Measurements from ENCODE around the gene DOP1A. TPM values are rescaled to one million over a fixed set of nuclear protein-coding genes. Genes with fewer than 3 reads are reported as not detected.

DOP1A gene
- total RNA-seq, 1 donor from 2014 or later, result 61.9 TPM

DNA sequence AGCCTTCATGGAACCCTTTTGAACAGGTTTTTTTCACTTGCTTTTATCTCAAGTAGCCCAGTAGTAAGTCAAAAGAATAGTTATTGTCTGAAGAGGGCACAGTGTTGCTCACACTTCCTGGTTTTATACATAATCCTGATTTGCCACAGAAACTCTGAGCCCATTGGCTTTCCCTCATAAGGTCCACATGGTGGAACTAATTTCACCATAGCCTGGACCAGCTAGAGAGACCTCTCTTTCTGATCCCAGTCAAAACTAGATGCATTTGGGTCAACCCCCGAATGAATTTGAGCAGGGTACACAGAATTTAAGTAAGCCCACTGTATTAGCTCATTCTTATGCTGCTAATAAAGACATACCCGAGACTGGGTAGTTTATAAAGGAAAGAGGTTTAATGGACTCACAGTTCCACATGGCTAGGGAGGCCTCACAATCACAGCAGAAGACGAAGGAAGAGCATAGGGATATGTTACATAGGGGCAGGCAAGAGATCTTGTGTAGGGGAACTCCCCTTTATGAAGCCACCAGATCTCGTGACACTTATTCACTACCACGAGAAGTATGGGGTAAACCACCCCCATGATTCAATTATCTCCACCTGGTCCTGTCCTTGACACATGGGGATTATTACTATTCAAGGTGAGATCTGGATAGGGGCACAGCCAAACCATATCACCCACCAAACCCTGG, 131.8 kb downstream of the DOP1A start:
- Histone ChIP-seq H3K4me1 (peaks cover 5% of the 10 kb centered on the region), H4K20me1 (ENCODE audit: low read depth) (peaks cover 6% of the 10 kb centered on the region), H3K79me2 (ENCODE audit: low read depth) (peaks cover 8% of the 10 kb centered on the region), H3K27ac (no peak overlapping the region), H3K9ac (no peak overlapping the region), H3K9me3 (ENCODE audit: low read depth) (no peaks in the 10 kb centered on the region), H3F3A (ENCODE audit: low read depth) (no peaks in the 10 kb centered on the region), H2AFZ (replicated peaks) (no peak overlapping the region), H3K27me3 (no peaks in the 10 kb centered on the region), H3K36me3 (peaks cover 4% of the 10 kb centered on the region), H3K4me2 (no peak overlapping the region), H3K4me3 (no peak overlapping the region)
- Mint-ChIP-seq H3K27ac (no peak overlapping the region), H3K4me3 (no peak overlapping the region), H3K27me3 (ENCODE audit: insufficient read depth, low read depth) (no peaks in the 10 kb centered on the region), H3K36me3 (peaks cover 5% of the 10 kb centered on the region), H3K4me1 (peaks cover 8% of the 10 kb centered on the region), H3K9me3 (no peaks in the 10 kb centered on the region)
- TF ChIP-seq EZH2phosphoT487 (IDR thresholded peaks at IDR 0.05), result no peak
- TF ChIP-seq, protein P1, sequence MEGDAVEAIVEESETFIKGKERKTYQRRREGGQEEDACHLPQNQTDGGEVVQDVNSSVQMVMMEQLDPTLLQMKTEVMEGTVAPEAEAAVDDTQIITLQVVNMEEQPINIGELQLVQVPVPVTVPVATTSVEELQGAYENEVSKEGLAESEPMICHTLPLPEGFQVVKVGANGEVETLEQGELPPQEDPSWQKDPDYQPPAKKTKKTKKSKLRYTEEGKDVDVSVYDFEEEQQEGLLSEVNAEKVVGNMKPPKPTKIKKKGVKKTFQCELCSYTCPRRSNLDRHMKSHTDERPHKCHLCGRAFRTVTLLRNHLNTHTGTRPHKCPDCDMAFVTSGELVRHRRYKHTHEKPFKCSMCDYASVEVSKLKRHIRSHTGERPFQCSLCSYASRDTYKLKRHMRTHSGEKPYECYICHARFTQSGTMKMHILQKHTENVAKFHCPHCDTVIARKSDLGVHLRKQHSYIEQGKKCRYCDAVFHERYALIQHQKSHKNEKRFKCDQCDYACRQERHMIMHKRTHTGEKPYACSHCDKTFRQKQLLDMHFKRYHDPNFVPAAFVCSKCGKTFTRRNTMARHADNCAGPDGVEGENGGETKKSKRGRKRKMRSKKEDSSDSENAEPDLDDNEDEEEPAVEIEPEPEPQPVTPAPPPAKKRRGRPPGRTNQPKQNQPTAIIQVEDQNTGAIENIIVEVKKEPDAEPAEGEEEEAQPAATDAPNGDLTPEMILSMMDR (IDR thresholded peaks at IDR 0.05), result no peak
- TF ChIP-seq EZH2 (IDR thresholded peaks at IDR 0.05), result no peak
- no peak for DNase-seq (ENCODE audit: low spot score)

DNA sequence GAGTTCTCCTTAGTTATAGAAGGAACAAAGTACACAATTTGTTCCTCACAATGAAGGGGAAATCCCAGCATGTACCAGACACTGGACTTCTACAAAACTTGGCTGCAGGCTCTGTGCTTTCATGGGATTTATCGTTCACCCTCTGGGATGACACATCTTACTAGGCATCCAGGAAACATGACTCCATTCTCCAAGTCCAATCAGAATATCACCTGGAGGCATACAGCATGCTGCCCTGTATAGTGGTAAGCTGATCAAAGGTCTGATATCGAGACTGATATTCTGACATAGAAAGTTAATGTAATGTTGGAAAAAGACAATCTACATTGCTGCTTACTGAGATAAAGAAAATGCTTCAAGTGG, 132.4 kb downstream of the DOP1A start:
- Histone ChIP-seq H3K9me3 (ENCODE audit: low read depth) (no peaks in the 10 kb centered on the region), H2AFZ (replicated peaks) (no peak overlapping the region), H3K27me3 (no peaks in the 10 kb centered on the region), H3K36me3 (peaks cover 4% of the 10 kb centered on the region), H3K4me3 (no peak overlapping the region), H3K27ac (no peak overlapping the region), H4K20me1 (ENCODE audit: low read depth) (peaks cover 4% of the 10 kb centered on the region), H3K79me2 (ENCODE audit: low read depth) (peaks cover 3% of the 10 kb centered on the region), H3K4me1 (no peaks in the 10 kb centered on the region), H3K4me2 (no peak overlapping the region), H3K9ac (no peak overlapping the region), H3F3A (ENCODE audit: low read depth) (no peaks in the 10 kb centered on the region)
- peaks cover 5% of the 10 kb centered on the region for H3K36me3 Mint-ChIP-seq
- H3K4me3 Mint-ChIP-seq, result no peak overlapping the region
- no peak for DNase-seq (ENCODE audit: low spot score)
- no peaks in the 10 kb centered on the region for H3K27me3 Mint-ChIP-seq (ENCODE audit: insufficient read depth, low read depth)
- H3K9me3 Mint-ChIP-seq, result no peaks in the 10 kb centered on the region
- TF ChIP-seq, protein P1 (IDR thresholded peaks at IDR 0.05), result no peak
- TF ChIP-seq EZH2 (IDR thresholded peaks at IDR 0.05), result no peak
- no peak for TF ChIP-seq EZH2phosphoT487 (IDR thresholded peaks at IDR 0.05)
- no peak overlapping the region for H3K27ac Mint-ChIP-seq
- H3K4me1 Mint-ChIP-seq, result peaks cover 3% of the 10 kb centered on the region

DNA sequence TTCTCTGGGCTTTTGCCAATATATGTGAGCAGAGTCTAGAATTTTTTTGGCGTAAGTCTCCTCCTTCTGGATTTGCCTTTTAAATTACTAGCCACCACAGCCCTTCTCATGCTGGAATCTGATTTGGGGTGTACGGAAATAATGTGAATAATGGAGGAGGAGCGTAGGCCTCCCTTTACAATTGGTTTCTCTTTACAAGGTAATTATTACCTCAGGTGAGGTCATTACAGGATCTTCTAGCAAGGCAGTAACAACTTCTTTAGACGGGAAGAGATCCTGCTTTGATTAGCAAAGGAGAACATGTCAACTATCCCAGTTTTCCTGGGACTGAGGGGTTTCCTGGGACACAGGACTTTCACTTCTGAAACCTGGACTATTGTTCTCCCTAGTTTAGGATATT, 134.6 kb downstream of the DOP1A start:
- Histone ChIP-seq H3K27me3 (no peaks in the 10 kb centered on the region), H3K9me3 (ENCODE audit: low read depth) (no peaks in the 10 kb centered on the region), H3K79me2 (ENCODE audit: low read depth) (no peaks in the 10 kb centered on the region), H3F3A (ENCODE audit: low read depth) (no peaks in the 10 kb centered on the region), H3K27ac (no peak overlapping the region), H3K4me1 (no peaks in the 10 kb centered on the region), H3K4me3 (no peak overlapping the region), H3K9ac (no peak overlapping the region), H3K4me2 (no peak overlapping the region), H2AFZ (replicated peaks) (no peak overlapping the region), H3K36me3 (no peaks in the 10 kb centered on the region), H4K20me1 (ENCODE audit: low read depth) (no peaks in the 10 kb centered on the region)
- H3K4me3 Mint-ChIP-seq, result no peak overlapping the region
- H3K9me3 Mint-ChIP-seq, result no peaks in the 10 kb centered on the region
- no peak for DNase-seq (ENCODE audit: low spot score)
- H3K27me3 Mint-ChIP-seq (ENCODE audit: insufficient read depth, low read depth), result no peaks in the 10 kb centered on the region
- H3K36me3 Mint-ChIP-seq, result no peaks in the 10 kb centered on the region
- no peak overlapping the region for H3K27ac Mint-ChIP-seq
- no peaks in the 10 kb centered on the region for H3K4me1 Mint-ChIP-seq
- TF ChIP-seq, protein P1 (IDR thresholded peaks at IDR 0.05), result no peak
- TF ChIP-seq EZH2phosphoT487 (IDR thresholded peaks at IDR 0.05) (no peak), EZH2 (IDR thresholded peaks at IDR 0.05) (no peak)
